ENCODE data around the gene FIBP.

- TF ChIP-seq CTCF (IDR thresholded peaks at IDR 0.05) (no peak), POLR2AphosphoS5 (IDR thresholded peaks at IDR 0.05) (no peak)
Observed at GRCh38 chr11:65854852-65855837, 33.1 kb downstream of the FIBP start.
